Coronary artery (tissue), 2 donors: ENCODE results near the gene USP22.

ENCODE experiments used
- DNase-seq: peaks from one replicate; pipeline ENCODE4 v3.0.0-alpha.2; 2017; ENCODE audit warnings: low spot score
- H3K27ac ChIP-seq, 2 donors: fragments of 200-600 bp; sonication (generic); one replicate each; pipeline ENCODE4 v1.5.1; 2016 to 2019
- H3K4me3 ChIP-seq: fragments of 200-600 bp; sonication (generic); 2 replicates; pipeline ENCODE4 v1.5.1; 2016; ENCODE audit warnings: mild to moderate bottlenecking, moderate library complexity
- CTCF ChIP-seq: fragments of 200-600 bp; sonication (generic); IDR thresholded peaks from one replicate; pipeline ENCODE4 v1.5.1; 2019; ENCODE audit warnings: antibody characterized with exemption

Gene USP22

GRCh38 chr17:21005803-21006202, 37.0 kb downstream of the USP22 start:
- no peak overlapping the region for H3K4me3 ChIP-seq
- no peak for TF ChIP-seq CTCF
- no peak for DNase-seq
- H3K27ac ChIP-seq, result no peak overlapping the region

- H3K4me3 ChIP-seq, result no peak overlapping the region
- TF ChIP-seq CTCF, result no peak
- DNase-seq, result no peak
- H3K27ac ChIP-seq, result peak overlapping the region in 1 of 2 donors; percentile 2
Observed at GRCh38 chr17:21005367-21005766, 37.4 kb downstream of the USP22 start.

GRCh38 chr17:21004016-21004930, 38.5 kb downstream of the USP22 start:
- Histone ChIP-seq H3K27ac (peak overlapping the region in 1 of 2 donors; percentile 9), H3K4me3 (no peak overlapping the region)
- TF ChIP-seq CTCF, result no peak
- no peak for DNase-seq

- no peak for TF ChIP-seq CTCF
- H3K4me3 ChIP-seq, result no peak overlapping the region
- DNase-seq, result no peak
- H3K27ac ChIP-seq, result peak overlapping the region in 1 of 2 donors; percentile 9
Observed at GRCh38 chr17:21003007-21003621, 39.7 kb downstream of the USP22 start.

- no peak for DNase-seq
- no peak for TF ChIP-seq CTCF
- Histone ChIP-seq H3K27ac (peak overlapping the region in 1 of 2 donors; percentile 53), H3K4me3 (no peak overlapping the region)
Observed at GRCh38 chr17:21002309-21003006, 40.4 kb downstream of the USP22 start.

GRCh38 chr17:21001813-21002221, 41.0 kb downstream of the USP22 start:
- DNase-seq, result no peak
- no peak for TF ChIP-seq CTCF
- H3K4me3 ChIP-seq, result no peak overlapping the region
- H3K27ac ChIP-seq, result peak overlapping the region in 1 of 2 donors; percentile 53
